NB4 (cell line): ENCODE results near the gene NDUFA9.

Experiments used
- CTCF ChIP-seq: IDR thresholded peaks from one replicate; pipeline ENCODE4 v1.5.1; 2012; ENCODE audit warnings: low read depth, low read length
- MAX ChIP-seq: IDR thresholded peaks from 2 replicates; pipeline ENCODE4 v1.6.1; 2011; ENCODE audit warnings: low read depth, low read length
- MYC ChIP-seq: IDR thresholded peaks from 2 replicates; pipeline ENCODE4 v1.6.1; 2011; ENCODE audit warnings: low read depth, low read length
- POLR2A ChIP-seq: IDR thresholded peaks from 2 replicates; pipeline ENCODE4 v1.6.1; 2011; ENCODE audit warnings: mild to moderate bottlenecking; ENCODE audit not compliant: insufficient read length; ENCODE audit errors: extremely low read depth

GRCh38 chr12:4615667-4616066 is 33.2 kb upstream of the NDUFA9 start:
- TF ChIP-seq CTCF (no peak), POLR2A (no peak), MAX (no peak), MYC (no peak)
